ENCODE data around the gene SERP2.

SERP2 gene

GRCh38 chr13:44354884-44355283 lies 18.7 kb upstream of the SERP2 start:
- no peak overlapping the region for H3K4me3 ChIP-seq (ENCODE audit: low read depth, low read length)

DNA sequence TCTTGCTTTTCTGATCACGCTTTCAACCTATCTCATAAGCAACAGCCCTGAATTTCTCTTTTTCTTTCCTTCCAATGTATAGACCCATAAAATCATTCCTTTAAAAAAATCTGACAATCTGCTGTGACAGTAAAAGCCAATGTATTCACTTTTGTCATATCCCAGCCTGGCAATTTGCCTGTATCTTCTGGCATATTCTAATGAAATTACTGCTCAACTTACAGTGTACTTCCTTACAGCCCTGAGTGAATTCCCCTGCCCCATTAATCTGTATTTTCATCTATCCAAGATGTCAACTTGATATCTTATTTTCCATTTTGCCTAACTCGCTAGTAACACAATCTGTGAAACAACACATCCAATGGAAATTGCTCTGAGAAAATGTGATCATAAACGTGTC lies 18.0 kb upstream of the SERP2 start:
- no peak overlapping the region for H3K4me3 ChIP-seq (ENCODE audit: low read depth, low read length)

- no peak overlapping the region for H3K4me3 ChIP-seq (ENCODE audit: low read depth, low read length)
Measured at GRCh38 chr13:44359983-44360375, 13.6 kb upstream of the SERP2 start.

GRCh38 chr13:44362394-44363040 lies 11.1 kb upstream of the SERP2 start:
- H3K4me3 ChIP-seq (ENCODE audit: low read depth, low read length), result no peak overlapping the region

DNA sequence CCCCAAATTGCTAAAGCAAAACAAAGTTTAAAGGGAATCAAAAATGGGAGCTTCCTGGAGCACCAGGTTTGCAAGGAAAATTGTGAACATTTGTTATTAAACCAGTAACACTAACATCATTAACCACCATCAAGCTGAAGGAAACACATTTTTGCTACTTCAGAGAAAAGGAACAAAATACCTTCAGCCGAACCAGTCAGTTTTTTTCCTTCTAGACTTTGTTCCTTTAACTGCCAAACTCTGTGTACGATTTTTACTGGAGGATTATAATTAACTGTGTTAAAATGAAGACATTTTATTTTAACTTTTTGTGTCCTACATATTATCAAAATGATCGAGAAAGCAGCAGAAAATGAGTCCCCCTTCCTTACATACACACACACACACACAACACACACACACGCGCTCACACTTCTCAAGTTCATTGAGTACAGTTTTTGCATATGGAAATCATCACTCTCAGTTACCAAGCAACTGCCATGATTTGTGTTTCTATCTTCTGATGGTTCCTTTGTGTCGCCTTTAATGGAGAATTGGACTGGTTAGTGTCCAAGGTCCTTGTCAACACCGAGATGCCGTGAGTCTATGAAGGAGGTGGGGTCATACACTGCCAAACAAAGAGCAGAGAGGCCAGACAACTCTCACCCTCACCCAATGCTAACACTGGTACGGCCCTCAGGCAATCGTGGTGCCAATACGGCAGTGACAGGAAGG lies 9.8 kb upstream of the SERP2 start:
- no peak overlapping the region for H3K4me3 ChIP-seq (ENCODE audit: low read depth, low read length)

DNA sequence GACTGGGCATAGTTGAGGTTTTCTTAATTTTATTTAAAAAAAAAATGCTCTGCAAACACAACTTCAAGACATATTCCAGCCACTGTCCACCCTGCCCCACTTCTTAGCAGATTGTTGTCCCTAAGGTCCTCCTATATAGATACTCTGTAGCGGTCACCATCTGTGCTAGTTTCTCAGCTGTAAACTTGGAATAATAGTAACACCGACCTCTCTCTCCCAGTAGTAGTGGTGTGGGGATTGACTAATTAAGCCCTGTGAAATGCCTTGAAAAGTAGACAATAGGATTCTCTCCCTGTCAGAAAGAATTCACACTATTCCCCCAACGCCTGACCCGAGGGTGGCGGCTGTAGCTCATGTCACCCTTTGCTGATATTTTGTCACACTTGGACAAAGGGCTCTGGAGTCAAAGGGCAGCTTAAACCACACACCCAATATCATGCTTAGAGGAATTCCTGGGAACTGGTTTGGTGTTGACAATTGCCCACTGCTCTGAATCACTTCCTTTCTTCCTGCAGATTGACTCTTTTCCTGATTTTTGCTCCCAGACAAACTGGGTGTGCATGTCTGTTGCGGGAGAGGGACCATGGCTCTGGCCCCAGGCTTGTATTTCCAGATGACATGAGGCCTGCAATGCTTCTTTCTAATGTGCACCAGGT lies 9.2 kb upstream of the SERP2 start:
- H3K4me3 ChIP-seq (ENCODE audit: low read depth, low read length), result no peak overlapping the region

- H3K4me3 ChIP-seq (ENCODE audit: low read depth, low read length), result no peak overlapping the region
Measured at GRCh38 chr13:44365008-44365407, 8.6 kb upstream of the SERP2 start.

DNA sequence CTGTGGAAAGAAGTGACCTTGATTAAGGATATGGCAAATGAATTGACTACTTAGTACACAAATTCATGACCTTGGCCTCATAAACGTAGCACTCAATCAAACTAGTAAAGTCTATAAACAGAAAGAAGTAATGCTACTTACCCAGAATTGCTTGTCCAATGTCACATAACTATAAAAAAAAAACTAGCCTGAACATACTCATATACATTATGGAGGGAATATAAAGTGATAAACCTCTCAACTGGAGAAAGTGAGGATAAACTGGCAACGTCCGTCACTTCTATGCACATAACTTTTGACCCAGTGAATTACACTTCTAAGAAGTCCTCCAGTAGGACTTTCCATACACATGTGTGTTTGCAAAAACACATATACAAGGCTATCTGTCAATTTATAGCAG lies 7.7 kb upstream of the SERP2 start:
- no peak overlapping the region for H3K4me3 ChIP-seq (ENCODE audit: low read depth, low read length)

GRCh38 chr13:44368062-44368591 lies 5.5 kb upstream of the SERP2 start:
- H3K4me3 ChIP-seq (ENCODE audit: low read depth, low read length), result no peak overlapping the region

DNA sequence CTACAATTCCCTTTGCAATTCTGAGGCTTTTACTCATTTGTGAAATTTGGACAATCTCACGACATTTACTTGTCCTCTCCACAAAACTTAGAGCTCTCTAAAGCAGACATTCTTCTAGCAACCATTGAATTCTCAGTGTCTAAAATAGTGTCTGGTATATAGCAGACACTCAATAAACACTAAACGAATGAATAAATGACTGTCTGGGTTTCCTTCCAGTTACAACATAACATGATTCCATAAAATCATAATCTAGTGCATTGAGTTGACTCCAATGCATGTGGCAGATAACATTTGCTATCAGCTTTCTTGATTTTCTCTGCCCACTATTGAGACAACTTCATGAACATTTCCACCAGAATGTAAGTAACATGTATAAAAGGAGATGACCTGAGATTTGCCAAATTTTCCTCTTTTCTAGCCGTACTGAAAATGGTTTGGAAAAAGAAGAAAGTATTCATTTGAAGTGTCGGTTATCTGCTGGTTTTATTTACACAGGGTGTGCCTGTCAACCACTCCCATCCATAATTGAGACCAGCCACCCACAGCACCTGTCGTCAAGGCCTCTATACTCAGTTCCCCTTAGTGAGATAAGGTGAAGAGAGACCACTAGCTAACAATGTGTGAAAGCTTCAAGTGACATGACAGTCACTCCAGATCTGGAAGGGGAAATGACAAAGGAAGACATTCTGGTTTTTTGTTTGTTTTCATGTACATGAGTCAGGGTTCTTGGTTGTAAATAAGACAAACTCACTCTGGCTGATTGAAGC lies 4.8 kb upstream of the SERP2 start:
- H3K4me3 ChIP-seq (ENCODE audit: low read depth, low read length), result no peak overlapping the region

DNA sequence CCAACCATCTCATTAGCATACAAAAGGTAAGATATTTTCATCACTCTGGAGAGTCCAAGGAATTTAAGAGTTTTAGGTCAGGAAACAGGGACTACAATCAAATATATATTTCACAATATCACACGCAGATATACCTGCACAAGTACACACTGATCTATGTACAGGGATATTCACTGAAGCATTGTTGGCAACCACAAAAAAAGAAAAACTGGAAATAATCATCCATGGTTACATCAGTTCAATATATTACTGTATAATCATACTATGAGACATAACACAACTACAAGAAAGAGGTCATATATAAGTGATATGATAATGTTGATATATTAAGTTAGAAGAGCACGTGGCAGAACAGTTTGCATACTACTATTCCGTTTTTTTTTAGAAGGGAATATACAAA lies 2.2 kb upstream of the SERP2 start:
- no peak overlapping the region for H3K4me3 ChIP-seq (ENCODE audit: low read depth, low read length)

GRCh38 chr13:44373247-44373600 lies 400 bp upstream of the SERP2 start:
- peak overlapping the region; percentile 41 for H3K4me3 ChIP-seq (ENCODE audit: low read depth, low read length)

DNA sequence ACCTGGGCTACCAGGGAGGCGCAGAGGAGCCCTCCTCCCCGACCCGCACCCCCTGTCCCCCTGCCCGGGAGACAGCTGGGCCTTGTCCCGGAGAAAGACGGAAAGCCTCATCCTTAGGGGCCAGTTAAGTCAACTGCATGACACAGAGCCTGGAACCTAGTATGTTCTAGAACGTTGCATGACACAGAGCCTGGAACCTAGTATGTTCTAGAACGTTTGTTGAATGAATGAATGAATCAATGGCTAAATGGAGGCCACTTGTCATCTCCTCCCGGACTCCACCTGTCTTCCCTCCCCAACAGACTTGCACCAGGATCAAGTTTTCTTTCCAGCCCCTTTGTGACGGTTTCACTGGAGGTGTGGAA lies 706 bp downstream of the SERP2 start:
- H3K4me3 ChIP-seq (ENCODE audit: low read depth, low read length), result no peak overlapping the region

GRCh38 chr13:44378277-44378676 lies 4.7 kb downstream of the SERP2 start:
- H3K4me3 ChIP-seq (ENCODE audit: low read depth, low read length), result no peak overlapping the region

- H3K4me3 ChIP-seq (ENCODE audit: low read depth, low read length), result no peak overlapping the region
Measured at GRCh38 chr13:44379885-44380284, 6.3 kb downstream of the SERP2 start.

GRCh38 chr13:44380404-44381165 lies 7.0 kb downstream of the SERP2 start:
- H3K4me3 ChIP-seq (ENCODE audit: low read depth, low read length), result no peak overlapping the region

- H3K4me3 ChIP-seq (ENCODE audit: low read depth, low read length), result no peak overlapping the region
Measured at GRCh38 chr13:44382635-44383145, 9.1 kb downstream of the SERP2 start.

GRCh38 chr13:44383945-44384344 lies 10.3 kb downstream of the SERP2 start:
- no peak overlapping the region for H3K4me3 ChIP-seq (ENCODE audit: low read depth, low read length)

DNA sequence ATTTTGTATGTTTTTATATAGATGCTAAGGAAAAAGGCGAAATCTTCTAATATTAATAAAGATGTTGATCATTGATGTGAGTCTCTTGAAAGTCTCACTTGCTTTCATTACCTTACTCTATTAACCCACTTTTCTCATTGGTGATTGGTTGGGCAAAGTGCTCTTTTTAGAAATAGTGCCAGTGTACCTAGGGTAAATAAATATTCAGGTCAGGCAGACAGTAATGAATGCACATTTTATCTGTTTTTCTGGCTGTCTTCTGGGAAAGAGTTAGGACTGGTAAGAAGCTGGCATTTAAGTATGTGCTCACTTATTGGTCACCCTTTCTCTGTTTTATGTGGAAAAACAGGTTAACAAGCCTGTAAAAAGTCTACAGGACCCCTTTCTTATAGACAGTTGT lies 11.2 kb downstream of the SERP2 start:
- H3K4me3 ChIP-seq (ENCODE audit: low read depth, low read length), result no peak overlapping the region

DNA sequence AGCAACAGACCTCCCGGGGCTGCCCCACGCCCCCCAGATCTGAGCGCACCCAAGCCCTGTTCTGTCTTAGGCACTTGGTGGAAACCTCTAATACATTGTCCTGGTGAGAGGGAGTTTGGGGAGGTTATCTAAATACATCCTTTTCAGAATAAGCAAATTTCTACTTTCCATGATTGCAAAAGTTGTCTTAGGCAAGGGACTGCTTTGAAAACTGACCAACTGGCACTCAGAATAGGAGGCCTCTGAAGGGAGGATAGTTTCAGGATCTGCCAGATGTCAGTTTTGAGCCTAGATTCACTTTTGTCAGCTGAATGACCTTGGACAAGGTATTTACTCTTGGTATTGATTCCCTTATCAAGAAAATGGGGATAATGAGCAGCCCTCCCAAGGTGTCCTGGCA lies 11.8 kb downstream of the SERP2 start:
- no peak overlapping the region for H3K4me3 ChIP-seq (ENCODE audit: low read depth, low read length)

DNA sequence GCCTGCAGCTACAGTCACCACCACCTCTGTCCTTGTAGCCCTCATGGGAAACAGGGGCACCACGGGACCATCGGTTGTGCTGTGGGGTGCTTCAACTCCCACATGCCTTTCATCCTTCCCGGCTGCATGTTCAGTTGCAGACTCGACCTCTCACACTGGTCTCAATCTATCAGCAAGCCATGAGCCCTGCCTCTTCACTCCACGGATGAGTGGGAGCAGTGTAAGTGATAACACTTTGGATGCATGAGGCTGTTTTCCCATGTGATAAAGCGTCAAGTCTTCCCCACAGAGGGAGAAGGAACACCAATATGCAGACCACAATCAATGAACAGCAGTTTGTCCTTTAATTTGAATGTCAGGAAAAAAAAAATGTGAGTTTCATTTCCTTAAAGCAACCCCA lies 12.2 kb downstream of the SERP2 start:
- no peak overlapping the region for H3K4me3 ChIP-seq (ENCODE audit: low read depth, low read length)

All from iPS-11a (cell line).